ENCODE data around the gene NBEAL2.

Gene NBEAL2

DNA sequence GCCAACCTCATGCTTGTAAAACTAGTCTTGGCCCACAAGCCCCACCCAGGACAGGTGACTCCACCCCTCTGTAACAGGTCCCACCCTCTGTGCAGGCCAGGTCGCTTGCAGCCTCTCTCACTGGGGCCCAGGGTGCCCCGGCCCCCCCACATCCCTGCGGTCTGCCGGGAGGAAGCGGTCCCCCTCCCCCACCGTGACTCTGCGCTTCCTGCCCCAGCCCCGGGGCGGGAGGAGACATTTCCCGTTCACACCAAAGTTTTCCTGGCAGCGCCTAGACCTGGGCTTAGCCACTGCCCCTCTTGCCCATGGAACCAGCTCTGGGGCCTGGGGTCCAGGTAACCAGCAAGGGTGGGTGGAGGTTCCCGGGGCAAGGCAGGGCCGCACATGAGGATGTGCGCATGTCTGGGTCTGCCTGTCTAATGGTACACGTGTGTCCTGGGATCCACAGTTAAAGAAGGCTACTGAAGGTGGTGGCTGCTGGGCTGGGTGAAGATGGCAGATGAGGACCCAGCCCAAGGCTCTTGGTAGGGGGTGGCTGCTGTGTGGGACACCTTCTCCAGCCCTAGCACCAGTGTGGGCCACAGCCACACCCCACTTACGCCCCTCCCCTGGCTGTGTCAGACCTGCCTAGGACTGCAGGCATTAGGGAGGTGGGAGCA is 8.4 kb downstream of the NBEAL2 start:
- DNase-seq (ENCODE audit: low read depth): peak; percentile 78

DNA sequence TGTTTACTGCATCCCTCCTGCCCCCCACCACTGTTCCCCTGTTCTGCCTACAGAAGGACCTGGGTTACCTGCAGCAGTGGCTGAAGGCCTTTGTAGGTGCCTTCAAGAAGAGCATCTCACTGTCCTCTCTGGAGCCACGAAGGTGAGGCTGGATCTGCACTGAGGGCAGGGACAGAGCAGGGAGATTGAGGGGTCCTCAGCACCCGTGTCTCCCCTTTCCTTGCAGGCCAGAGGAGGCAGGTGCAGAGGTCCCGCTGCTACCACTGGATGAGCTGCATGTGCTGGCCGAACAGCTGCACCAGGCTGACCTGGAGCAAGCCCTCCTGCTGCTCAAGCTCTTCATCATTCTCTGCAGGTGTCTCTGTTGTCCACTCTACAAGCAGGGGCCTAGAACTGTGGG is 9.2 kb downstream of the NBEAL2 start:
- no peak for DNase-seq (ENCODE audit: low read depth)

DNA sequence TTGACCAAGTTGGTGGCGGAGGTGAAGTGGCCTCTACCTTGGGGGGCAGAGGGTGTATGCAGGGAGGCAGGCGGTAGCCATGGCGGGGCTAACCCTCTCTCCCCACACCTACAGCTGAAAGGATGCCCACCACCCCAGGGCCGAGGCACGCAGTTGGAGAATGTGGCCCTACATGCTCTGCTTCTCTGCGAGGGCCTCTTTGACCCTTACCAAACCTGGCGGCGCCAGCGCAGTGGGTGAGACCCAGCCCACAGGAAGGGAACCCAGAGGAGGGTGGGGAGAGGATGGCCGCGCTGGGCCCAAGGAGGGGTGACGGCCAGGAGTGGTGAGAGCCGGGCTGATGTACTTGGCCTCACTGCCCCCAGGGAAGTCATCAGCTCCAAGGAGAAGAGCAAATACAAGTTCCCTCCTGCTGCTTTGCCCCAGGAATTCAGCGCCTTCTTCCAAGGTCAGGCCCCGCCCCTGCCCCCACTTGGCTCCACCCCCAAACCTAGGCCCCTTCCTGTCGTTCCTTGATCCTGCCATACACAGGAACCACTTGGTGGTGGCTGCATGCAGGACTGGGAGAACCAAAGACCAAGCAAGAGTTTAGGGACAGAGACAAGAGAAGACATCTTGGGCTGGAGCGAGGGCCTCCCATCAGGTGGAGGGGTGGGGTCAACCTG is 9.8 kb downstream of the NBEAL2 start:
- DNase-seq (ENCODE audit: low read depth): no peak

DNA sequence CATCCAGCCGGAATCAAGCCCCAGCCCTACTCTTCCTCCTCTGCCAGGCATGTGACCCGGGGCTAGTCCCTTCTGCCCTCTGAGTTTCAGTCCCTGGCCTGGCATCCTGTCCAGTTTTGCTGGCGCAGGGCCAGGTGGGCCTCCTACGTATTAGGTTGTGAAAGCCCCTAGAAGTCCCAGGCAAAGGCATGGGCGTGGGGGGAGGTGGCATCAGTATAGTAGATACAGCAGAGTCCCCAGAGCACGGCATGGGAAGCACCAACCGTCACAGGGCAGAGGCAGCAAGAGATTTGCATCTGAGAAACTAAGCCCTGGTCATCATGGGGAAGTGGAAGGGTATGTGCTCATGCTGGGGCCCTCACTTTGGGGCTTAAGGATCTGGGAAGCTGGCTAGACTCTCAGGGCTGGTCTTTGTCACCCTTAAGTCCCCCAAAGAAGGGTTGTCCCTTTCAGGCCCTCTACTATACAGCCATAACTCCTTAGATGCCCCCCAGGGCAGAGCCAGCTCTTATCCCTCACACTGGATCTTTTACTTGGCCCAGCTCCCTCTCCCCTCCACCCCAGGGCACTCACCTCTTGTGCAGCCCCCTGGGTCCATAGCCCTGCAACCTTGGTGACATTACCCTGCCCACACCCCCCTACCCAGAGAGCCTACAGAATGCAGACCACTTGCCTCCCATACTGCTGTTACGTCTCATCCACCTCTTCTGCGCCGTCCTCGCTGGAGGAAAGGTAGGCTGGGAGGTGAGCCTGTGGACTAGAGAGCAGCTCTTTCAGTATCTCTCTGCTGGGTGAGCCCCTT is 11.3 kb downstream of the NBEAL2 start:
- DNase-seq (ENCODE audit: low read depth): no peak

DNA sequence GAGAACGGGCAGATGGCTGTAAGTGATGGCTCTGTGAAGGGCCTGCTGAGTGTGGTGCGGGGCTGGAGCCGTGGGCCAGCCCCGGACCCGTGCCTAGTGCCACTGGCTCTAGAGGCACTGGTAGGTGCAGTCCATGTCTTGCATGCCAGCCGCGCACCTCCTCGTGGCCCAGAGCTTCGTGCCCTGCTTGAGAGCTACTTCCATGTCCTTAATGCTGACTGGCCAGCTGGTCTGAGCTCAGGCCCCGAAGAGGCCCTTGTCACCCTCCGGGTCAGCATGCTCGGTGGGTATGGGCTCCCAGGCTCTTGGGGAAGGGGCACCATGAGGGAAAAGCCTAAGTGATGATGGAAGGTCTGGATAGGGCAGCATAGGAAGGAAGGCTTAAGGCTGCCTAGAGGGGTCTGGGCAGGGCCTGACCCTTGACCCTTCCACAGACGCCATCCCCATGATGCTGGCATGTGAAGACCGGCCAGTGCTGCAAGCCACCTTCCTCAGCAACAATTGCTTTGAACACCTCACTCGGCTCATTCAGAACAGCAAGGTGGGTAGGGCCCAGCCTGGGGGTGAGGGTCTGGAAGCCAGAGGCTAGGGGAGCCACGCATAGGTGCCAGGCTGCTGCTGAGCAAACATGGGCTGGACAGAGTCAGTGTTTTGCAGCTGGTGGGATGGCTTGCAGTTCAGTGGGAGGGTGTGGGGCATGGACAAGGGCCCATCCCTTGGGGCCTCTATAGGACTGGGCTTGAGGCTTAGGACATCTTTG is 12.1 kb downstream of the NBEAL2 start:
- no peak for DNase-seq (ENCODE audit: low read depth)

DNA sequence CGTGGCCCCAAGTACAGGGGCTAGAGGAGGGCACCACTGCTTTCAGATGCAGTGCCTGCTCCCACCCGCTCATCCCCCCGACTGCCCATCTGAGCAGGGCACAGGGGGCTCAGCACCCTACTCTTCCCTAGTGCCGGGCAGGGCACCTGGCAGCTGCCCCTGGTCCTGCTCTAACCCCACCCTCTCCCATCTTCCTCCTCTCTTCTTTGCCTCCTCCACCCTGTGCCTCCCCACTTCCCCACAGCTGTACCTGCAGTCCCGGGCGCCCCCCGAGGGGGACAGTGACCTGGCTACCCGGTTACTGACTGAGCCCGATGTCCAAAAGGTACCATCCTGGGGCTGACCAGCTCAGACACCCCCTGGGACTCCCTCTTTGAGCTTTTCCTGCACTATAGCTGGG is 12.8 kb downstream of the NBEAL2 start:
- no peak for DNase-seq (ENCODE audit: low read depth)

DNA sequence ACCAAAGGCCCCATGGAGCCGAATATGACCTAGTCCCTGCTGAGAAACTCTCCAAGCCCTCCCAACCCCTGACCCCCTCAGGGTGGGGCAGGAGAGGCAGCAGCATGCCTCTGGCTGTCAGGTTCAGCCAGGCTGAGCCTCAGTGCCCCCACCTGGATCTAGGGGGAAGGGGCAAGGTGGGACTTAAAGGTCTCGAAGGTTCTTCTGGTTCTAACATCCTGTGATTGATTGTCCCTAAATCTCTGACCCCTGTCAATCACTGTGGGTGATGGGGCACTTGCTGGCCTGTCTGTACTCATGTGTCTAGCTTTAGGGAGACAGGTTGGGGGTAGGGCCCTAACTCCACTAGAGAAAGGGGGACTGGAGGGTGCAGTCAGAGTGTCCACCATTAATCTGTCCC is 13.8 kb downstream of the NBEAL2 start:
- DNase-seq (ENCODE audit: low read depth): no peak

DNA sequence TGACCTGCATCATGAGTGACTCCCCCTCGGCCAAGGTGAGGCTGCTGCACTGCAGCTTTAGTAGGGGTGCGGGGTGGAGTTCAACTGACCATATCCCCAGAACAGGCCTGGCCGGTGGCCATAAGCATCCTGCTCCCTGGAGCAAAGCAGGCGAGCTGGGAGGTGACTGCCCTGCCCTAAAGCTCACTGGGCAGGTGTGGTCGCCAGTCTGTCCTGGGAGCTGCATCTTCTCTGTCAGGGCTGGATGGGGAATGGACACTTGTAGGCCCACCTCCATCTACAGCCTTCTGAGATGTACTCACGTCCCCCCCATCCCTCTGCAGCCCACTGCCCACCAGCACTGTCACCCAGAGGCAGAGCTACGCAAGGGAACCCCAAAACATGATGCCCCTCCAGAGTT is 14.5 kb downstream of the NBEAL2 start:
- DNase-seq (ENCODE audit: low read depth): no peak

DNA sequence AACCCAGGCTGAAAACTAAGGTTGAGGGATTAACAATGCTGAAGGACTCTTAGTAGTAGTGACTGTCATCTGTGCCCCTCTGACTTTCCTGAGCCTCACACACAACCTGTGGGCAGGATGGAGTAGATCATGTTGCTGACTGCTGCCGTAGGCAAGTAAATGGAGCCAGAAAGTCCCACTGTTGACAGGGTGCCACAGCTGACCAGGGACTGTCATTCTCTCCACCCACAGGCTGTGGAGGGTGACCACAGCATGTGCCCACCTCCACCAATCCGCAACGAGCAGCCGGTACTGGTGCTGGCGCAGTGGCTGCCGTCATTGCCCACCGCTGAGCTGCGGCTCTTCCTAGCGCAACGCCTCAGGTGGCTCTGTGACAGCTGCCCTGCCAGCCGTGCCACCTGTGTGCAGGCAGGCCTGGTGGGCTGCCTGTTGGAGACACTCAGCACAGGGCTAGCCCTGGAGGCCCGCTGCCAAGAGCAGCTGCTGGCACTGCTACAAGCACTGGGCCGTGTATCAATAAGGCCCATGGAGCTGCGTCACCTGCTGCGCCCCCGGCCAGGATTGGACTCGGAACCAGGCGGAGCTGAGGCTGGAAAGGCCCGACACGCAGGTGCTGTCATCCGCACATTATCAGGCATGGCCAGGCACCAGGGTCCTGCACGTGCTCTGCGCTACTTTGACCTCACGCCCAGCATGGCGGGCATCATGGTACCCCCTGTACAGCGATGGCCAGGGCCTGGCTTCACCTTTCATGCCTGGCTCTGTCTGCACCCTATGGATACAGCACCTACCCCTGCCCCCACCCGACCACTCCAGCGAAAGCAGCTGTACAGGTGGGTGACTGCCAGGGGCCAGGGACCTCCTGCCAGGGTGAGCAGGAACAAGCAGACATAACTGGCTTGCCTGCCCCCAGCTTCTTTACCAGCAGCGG is 15.6 kb downstream of the NBEAL2 start:
- no peak for DNase-seq (ENCODE audit: low read depth)

DNA sequence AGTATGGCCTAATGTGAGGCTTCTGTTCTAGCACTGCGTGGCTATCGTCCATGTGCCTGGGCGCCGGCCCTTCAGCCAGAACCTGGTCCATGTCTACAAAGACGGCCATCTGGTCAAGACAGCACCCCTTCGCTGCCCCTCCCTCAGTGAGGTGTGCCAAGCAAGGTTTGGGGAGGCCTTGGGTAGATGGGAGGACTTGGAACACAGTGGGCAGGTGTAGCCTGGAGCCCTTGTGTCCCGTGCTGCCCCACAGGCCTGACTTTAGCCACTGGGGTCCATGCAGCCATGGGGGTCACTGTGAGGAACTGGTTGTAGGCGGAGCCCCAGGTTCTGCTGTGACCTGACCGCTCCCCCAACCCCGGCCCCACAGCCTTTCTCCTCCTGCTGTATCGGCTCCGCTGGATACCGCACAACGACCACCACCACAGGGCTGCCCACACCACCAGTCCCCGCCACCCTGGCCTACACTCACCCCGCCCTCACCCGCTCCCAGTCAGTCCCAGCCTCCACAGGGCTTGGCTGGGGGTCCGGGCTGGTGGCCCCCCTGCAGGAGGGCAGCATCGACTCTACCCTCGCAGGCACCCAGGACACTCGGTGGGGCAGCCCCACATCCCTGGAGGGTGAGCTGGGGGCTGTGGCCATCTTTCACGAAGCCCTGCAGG is 16.6 kb downstream of the NBEAL2 start:
- DNase-seq (ENCODE audit: low read depth): no peak

DNA sequence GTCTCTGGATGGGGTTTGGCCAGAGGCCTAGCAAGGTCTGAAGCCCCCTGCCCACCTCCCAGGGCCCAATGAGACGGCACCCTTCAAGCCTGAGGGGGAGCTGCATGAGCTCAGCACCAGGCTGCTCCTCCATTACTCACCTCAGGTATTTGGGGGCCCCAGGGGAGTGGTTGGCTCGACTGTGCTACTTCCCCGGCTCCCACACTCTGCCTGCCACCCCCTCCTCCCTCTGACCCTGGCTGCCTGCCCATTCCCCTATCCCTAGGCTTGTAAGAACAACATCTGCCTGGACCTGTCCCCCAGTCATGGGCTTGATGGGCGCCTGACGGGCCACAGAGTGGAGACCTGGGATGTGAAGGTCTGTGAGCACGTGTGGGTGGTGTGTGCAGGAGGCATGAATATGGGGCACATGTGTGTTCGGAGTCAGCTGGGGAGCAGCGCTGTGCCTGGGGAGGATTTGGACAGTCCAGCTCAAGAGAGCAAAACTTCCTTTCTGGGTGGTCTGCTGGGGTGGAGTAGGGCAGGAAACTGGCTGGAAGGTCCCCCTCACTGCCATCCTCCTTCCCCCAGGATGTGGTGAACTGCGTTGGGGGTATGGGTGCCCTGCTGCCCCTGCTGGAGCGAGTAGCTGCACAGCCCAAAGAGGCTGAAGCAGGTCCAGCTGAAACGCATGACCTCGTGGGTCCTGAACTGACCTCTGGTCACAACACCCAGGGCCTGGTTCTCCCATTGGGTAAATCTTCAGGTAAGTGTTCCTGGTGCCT is 17.4 kb downstream of the NBEAL2 start:
- DNase-seq (ENCODE audit: low read depth): no peak

DNA sequence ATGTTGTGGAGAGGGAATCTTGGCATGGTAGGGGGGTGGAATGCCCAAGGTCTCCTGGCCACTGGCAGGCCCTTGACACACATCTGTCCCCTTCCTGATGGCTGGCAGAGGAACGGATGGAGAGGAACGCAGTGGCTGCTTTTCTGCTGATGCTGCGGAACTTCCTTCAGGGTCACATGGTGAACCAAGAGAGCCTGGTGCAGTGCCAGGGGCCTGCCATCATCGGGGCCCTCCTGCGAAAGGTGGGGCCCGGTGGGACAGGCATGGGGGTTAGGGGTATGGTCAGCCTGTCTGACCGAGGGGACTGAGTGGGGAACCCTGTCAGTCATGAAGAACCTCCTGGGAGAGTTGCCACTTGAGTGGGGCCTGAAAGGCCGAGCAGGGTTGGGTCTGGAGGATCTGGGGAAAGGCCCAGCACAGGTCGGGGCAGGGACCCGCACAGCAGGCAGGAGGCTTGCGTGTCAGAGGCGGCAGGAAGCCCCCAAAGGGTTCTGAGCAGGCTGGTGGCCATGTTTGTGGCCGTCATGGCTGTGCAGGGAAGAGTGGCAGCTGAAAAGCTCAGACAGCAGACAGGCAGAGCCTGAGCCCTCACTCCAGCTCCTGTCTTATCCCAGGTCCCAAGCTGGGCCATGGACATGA is 18.1 kb downstream of the NBEAL2 start:
- DNase-seq (ENCODE audit: low read depth): no peak

DNA sequence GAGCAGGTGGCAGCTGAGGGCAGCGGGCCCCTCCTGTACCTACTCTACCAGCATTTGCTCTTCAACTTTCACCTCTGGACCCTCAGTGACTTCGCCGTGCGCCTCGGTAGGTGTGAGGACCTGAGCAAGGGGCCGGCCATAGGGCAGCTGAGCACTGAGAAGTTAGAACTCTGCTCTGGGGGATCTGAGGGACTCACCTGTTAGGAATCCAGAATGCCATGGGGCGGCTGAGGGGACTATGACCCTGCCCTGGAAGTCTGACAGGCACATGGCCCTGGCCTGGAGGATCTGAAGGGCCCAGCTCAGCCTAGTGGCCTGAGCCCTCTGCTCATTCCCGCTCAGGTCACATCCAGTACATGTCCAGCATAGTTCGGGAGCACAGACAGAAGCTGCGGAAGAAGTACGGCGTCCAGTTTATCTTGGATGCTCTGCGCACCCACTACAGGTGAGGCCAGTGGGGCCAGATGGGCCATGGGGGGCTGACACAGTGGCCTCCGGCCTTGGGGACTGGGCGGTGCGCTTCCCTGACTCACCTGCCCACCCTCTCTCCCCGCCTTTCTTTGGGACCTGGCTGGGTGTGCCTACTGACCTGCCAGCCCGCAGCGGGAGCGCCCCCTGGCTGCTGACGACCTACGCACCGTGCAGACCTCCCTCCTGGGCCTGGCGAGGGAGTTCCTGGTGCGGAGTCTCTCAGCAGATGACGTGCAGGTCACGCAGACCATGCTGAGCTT is 18.8 kb downstream of the NBEAL2 start:
- peak; percentile 59 for DNase-seq (ENCODE audit: low read depth)

DNA sequence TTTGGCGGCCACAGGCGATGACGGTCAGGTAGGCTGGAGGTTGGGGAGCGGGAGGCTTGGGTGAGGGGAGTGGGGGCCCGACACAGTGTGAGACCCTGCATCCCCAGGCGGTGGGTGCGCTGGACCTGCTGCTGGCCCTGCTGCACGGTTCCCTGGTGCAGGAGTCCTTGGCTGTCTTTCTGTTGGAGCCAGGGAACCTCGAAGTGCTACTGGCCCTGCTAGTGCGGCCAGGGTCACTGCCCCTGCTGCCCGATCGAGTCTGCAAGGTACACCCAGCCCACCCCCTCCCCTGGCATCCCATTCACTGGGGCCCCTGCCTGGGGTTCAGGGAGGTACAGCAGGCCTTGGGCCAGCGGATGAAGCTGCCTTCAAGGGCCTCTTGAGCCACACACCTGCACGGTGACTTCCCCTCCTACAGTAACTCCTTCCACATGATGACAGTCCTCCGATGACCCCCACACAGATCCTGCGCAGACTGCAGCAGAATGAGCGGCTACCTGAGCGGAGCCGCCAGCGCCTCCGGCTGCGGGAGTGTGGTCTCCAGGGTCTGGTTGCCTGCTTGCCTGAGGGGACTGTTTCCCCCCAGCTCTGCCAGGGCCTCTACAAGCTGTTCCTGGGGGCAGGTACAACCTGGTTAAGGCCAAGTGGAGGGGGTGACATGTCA is 19.5 kb downstream of the NBEAL2 start:
- DNase-seq (ENCODE audit: low read depth): no peak

DNA sequence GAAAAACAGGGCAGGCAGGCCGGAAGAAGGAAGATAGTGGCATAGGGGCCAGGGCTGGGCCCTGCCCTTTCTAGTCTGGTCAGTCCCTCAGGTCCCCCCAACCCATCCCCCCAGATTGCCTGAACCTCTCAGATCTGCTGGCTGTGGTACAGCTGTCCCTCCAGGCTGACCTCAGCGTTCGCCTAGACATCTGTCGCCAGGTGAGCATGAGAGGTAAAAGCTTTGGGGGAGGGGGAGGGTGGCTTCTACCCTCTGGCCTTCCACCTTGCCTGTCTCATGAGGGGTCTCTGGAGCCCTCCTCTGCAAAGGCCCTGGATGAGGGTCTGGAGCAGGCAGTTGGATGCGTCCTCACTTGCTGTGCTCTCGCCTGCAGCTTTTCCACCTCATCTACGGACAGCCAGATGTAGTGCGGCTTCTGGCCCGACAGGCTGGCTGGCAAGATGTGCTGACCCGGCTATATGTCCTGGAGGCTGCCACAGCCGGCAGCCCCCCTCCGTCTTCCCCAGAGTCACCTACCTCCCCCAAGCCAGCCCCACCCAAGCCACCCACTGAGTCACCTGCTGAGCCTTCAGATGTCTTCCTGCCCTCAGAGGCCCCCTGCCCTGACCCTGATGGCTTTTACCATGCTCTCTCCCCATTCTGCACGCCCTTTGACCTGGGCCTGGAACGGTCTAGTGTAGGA is 20.2 kb downstream of the NBEAL2 start:
- DNase-seq (ENCODE audit: low read depth): no peak

DNA sequence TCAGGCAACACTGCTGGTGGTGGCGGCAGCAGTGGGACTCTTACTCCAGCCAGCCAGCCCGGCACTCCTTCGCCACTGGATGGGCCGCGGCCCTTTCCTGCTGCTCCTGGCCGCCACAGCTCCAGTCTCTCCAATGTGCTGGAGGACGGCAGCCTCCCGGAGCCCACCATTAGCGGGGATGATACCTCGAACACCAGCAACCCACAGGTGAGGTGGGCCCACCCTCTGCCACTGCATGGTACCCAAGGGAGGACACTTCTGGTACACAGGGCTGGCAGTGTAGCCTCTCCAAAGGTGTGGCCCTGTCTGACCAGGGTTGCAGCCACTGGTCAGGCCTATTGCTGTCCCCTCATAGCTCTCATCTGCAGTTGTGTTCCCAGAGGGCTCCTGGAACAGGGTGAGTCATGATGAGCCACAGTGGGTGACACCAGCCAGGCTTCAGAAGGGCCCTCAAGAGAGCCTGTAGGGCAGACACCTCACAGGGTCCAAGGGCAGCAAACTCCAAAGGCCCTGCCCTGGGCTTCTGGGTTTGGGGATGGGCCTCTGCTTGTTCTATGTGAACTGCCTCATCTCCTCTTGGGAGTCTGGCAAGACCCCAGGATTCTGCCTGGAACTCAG is 20.8 kb downstream of the NBEAL2 start:
- no peak for DNase-seq (ENCODE audit: low read depth)
